WI38 (cell line): ENCODE results near the gene CSTF2.

Experiments
- H3K4me3 ChIP-seq: 2 replicates; pipeline ENCODE4 v1.5.1; 2011; ENCODE audit warnings: low read depth, mild to moderate bottlenecking, control low read depth, low read length
- TF ChIP-seq, protein P1 (sequence below): IDR thresholded peaks from 2 replicates; pipeline ENCODE4 v1.5.1; 2012; ENCODE audit warnings: low read depth, mild to moderate bottlenecking, control low read depth, low read length

Gene CSTF2

DNA sequence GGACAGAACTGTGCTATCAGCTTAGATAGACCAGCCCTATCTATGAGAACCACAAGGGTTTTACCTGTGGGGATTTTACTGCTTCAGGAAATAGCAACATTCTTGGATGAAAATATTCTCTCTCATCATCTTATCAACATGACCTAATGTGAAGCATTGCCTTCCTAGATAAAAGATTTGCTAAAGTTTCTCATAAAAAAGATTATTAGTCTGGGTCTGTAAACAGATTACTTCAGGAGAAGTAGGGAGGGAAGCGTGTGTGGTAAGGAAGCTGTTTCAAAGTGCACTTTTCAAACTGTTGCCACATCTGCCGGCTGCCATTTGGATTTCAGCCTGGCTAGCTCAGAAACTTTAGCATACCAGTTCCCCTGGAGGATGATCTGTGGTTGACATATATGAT, 54.1 kb downstream of the CSTF2 start, which contains the start of gene NOX1:
NOX1 (minus strand) TSS at position 35 of the 400 bp plus-strand sequence. CDS start 220 bp downstream, outside the sequence.
- H3K4me3 ChIP-seq: no peak within 1 kb of the TSS
- TF ChIP-seq, protein P1, sequence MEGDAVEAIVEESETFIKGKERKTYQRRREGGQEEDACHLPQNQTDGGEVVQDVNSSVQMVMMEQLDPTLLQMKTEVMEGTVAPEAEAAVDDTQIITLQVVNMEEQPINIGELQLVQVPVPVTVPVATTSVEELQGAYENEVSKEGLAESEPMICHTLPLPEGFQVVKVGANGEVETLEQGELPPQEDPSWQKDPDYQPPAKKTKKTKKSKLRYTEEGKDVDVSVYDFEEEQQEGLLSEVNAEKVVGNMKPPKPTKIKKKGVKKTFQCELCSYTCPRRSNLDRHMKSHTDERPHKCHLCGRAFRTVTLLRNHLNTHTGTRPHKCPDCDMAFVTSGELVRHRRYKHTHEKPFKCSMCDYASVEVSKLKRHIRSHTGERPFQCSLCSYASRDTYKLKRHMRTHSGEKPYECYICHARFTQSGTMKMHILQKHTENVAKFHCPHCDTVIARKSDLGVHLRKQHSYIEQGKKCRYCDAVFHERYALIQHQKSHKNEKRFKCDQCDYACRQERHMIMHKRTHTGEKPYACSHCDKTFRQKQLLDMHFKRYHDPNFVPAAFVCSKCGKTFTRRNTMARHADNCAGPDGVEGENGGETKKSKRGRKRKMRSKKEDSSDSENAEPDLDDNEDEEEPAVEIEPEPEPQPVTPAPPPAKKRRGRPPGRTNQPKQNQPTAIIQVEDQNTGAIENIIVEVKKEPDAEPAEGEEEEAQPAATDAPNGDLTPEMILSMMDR: no peak

DNA sequence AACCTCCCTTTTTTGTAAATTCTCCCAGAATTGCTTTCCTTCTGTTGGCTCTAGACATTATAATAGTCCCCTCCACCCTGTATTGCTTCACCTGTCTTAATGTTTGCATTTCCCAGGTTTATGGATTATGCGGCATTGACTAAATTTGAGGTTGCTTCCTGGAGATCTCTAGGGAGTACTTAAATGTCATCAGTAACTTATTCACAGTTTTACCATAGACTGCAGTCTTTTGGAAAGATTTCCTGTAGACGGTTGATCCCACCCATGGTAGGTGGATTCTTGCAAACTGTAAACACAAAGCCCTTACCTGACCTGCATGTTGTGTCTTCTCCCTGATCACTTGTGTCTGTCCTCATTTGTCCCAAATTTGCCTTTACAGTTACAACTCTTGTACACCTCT, 60.2 kb downstream of the CSTF2 start:
- TF ChIP-seq, protein P1: no peak
- no peak overlapping the region for H3K4me3 ChIP-seq

DNA sequence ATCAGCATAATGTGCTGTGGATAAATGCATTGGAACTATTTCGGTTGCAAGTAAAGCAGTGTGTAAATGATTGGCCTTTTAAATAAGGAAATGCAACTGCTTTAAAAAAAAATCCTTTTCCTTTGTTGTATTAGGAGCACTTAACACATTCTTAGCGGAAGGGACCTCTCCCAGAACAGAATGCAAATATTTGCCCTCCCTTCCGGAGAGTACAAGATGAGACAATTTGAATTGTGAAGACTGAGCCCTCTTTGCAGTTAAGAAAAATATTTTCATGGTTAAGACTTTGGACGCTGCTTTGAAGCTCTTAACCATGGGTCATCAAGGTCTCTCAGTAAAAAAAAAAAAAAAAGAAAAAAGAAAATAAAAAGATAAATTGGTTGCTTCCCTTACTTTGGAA, 63.5 kb downstream of the CSTF2 start:
- TF ChIP-seq, protein P1: no peak
- H3K4me3 ChIP-seq: no peak overlapping the region
